ENCODE data around the gene RGMA. TPM values are rescaled to one million over a fixed set of nuclear protein-coding genes. Genes with fewer than 3 reads are reported as not detected.

RGMA gene
- total RNA-seq (10 to 100 TPM in 3 of 4 donors, 1 to 10 TPM in 1; 9.2 to 16.4 (median 12.8) TPM), polyA plus RNA-seq (10.8 TPM)
- long read RNA-seq, donor 1, full-length matches to known transcripts: 6 of 14 reads
- long read RNA-seq, donor 1, partial matches to known transcripts: 4 of 14 reads
- long read RNA-seq, donor 1, other reads (novel, unspliced or antisense): 4 of 14 reads
- long read RNA-seq, donor 2, transcript RGMA-203 (3 exons, 3,038 nt): major isoform, 9 of 13 reads
- long read RNA-seq, donor 2, partial matches to known transcripts: 2 of 13 reads
- long read RNA-seq, donor 2, other reads (novel, unspliced or antisense): 2 of 13 reads
- long read RNA-seq, donor 3, transcript RGMA-203 (3 exons, 3,038 nt): major isoform, 5 of 25 reads
- long read RNA-seq, donor 3, partial matches to known transcripts: 17 of 25 reads
- long read RNA-seq, donor 3, other reads (novel, unspliced or antisense): 3 of 25 reads
- long read RNA-seq, donor 4, transcript RGMA-203 (3 exons, 3,038 nt): major isoform, 5 of 12 reads
- long read RNA-seq, donor 4, partial matches to known transcripts: 2 of 12 reads
- long read RNA-seq, donor 4, other reads (novel, unspliced or antisense): 5 of 12 reads

GRCh38 chr15:93088981-93089726 is at the start of gene RGMA:
Gene RGMA, minus strand, starts transcription at chr15:93089211. Its CDS starts 279 bp downstream, at chr15:93088932.
- intact Hi-C loops (cut with DNase I): loop anchor here in 1 of 4 donors (5.0 to 10.0 kb wide), 2 partner anchors 52 to 246 kb away; no protein-coding TSS in a partner anchor
- H3K9me3 ChIP-seq (ENCODE audit: control insufficient read depth, low read length): no peaks in the 10 kb centered on the region
- H3K27me3 ChIP-seq (ENCODE audit: control insufficient read depth, insufficient read depth): no peaks in the 10 kb centered on the region
- H3K4me1 ChIP-seq (ENCODE audit: control insufficient read depth, insufficient read depth, low read length): no peaks in the 10 kb centered on the region
- under 1% methylated on average over 83 of the region's 92 CpGs for WGBS
- H3K4me3 ChIP-seq (ENCODE audit: low read length): peak within 1 kb of the TSS; percentile 89
- H3K27ac ChIP-seq (ENCODE audit: low read length): peak within 1 kb of the TSS; percentile 16
- peak in 2 of 3 donors; percentile 67 to 81 for DNase-seq
- ATAC-seq: peak; percentile 43 to 61

- ATAC-seq (no peak), DNase-seq (no peak)
- H3K9me3 ChIP-seq (ENCODE audit: control insufficient read depth, low read length): no peaks in the 10 kb centered on the region
- 73% methylated on average over 7 of the region's 7 CpGs for WGBS
- intact Hi-C loops (cut with DNase I): no loop called here
- no peak overlapping the region for H3K4me3 ChIP-seq (ENCODE audit: low read length)
- no peak overlapping the region for H3K27ac ChIP-seq (ENCODE audit: low read length)
- H3K27me3 ChIP-seq (ENCODE audit: control insufficient read depth, insufficient read depth): no peaks in the 10 kb centered on the region
- H3K4me1 ChIP-seq (ENCODE audit: control insufficient read depth, insufficient read depth, low read length): no peaks in the 10 kb centered on the region
Observed at GRCh38 chr15:93136606-93137005, 47.6 kb upstream of the RGMA start.

- ATAC-seq: no peak
- WGBS: 69% methylated on average over 3 of the region's 3 CpGs
- Histone ChIP-seq H3K27ac (ENCODE audit: low read length) (no peak overlapping the region), H3K4me3 (ENCODE audit: low read length) (no peak overlapping the region), H3K4me1 (ENCODE audit: control insufficient read depth, insufficient read depth, low read length) (no peaks in the 10 kb centered on the region), H3K27me3 (ENCODE audit: control insufficient read depth, insufficient read depth) (no peaks in the 10 kb centered on the region), H3K9me3 (ENCODE audit: control insufficient read depth, low read length) (no peaks in the 10 kb centered on the region)
- intact Hi-C loops (cut with DNase I): no loop called here
- DNase-seq: no peak
Observed at GRCh38 chr15:93135997-93136397, 47.0 kb upstream of the RGMA start.

GRCh38 chr15:93135459-93135858 is 46.4 kb upstream of the RGMA start:
- Histone ChIP-seq H3K4me3 (ENCODE audit: low read length) (no peak overlapping the region), H3K27me3 (ENCODE audit: control insufficient read depth, insufficient read depth) (no peaks in the 10 kb centered on the region), H3K27ac (ENCODE audit: low read length) (no peak overlapping the region), H3K9me3 (ENCODE audit: control insufficient read depth, low read length) (no peaks in the 10 kb centered on the region), H3K4me1 (ENCODE audit: control insufficient read depth, insufficient read depth, low read length) (no peaks in the 10 kb centered on the region)
- intact Hi-C loops (cut with DNase I): no loop called here
- 83% methylated on average over 3 of the region's 3 CpGs for WGBS
- DNase-seq (no peak), ATAC-seq (no peak)

DNA sequence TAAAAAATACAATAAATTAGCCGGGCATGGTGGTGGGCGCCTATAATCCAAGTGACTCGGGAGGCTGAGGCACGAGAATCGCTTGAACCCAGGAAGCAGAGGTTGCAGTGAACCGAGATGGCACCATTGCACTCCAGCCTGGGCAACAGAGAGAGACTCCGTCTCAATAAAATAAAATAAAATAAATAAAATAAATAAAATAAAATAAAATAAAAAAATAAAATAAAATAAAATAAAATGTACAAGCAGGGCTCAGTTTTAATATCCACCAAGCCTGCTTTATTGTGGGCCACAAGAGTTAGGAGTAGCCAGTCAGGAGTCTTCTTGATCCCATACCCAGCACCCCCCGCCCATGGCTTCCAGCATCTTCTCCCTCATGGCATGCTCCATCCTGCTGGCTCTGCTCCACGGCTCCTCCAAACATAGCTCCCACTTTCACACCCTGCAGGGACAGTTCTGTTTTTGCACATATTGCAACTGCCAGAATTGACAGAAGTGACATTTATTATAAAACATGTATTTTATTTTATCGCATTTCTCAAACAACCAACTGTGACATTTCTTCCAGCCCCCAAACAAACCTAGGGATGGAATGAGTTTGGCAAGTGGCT is 42.6 kb upstream of the RGMA start:
- WGBS: 90% methylated on average over 10 of the region's 10 CpGs
- no peaks in the 10 kb centered on the region for H3K9me3 ChIP-seq (ENCODE audit: control insufficient read depth, low read length)
- intact Hi-C loops (cut with DNase I): no loop called here
- H3K4me1 ChIP-seq (ENCODE audit: control insufficient read depth, insufficient read depth, low read length): no peaks in the 10 kb centered on the region
- DNase-seq: no peak
- no peak overlapping the region for H3K4me3 ChIP-seq (ENCODE audit: low read length)
- no peak overlapping the region for H3K27ac ChIP-seq (ENCODE audit: low read length)
- no peaks in the 10 kb centered on the region for H3K27me3 ChIP-seq (ENCODE audit: control insufficient read depth, insufficient read depth)
- ATAC-seq: no peak

- no peaks in the 10 kb centered on the region for H3K9me3 ChIP-seq (ENCODE audit: control insufficient read depth, low read length)
- no peak for DNase-seq
- intact Hi-C loops (cut with DNase I): no loop called here
Observed at GRCh38 chr15:93129702-93130488, 40.9 kb upstream of the RGMA start.

DNA sequence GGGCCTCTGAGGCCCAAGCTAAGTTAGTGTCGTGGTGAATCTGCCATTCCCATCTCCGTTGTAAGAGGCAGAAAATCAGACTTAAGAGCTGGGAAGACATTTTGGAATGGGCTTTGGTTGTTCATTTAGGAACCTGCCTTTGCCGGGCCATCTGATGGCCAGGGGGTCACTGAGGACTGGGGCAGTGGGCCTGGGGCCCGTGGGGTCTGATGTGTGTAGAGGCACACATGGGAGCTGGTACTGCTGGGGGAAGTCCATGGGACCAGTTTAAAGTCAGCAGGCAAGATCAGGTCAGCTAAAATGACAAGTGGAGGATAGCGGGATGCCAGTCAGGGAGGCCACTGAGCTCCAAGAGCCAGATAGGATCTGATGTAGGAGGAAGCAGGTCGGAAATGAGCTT is 38.3 kb upstream of the RGMA start:
- DNase-seq (no peak), ATAC-seq (no peak)
- Histone ChIP-seq H3K9me3 (ENCODE audit: control insufficient read depth, low read length) (no peaks in the 10 kb centered on the region), H3K27ac (ENCODE audit: low read length) (no peak overlapping the region), H3K27me3 (ENCODE audit: control insufficient read depth, insufficient read depth) (no peaks in the 10 kb centered on the region), H3K4me3 (ENCODE audit: low read length) (no peak overlapping the region), H3K4me1 (ENCODE audit: control insufficient read depth, insufficient read depth, low read length) (no peaks in the 10 kb centered on the region)
- intact Hi-C loops (cut with DNase I): no loop called here
- WGBS: 82% methylated on average over 6 of the region's 6 CpGs

More at GRCh38 chr15:93129702-93130488, 40.9 kb upstream of the RGMA start:
- Histone ChIP-seq H3K27ac (ENCODE audit: low read length) (no peak overlapping the region), H3K4me3 (ENCODE audit: low read length) (no peak overlapping the region), H3K27me3 (ENCODE audit: control insufficient read depth, insufficient read depth) (no peaks in the 10 kb centered on the region), H3K4me1 (ENCODE audit: control insufficient read depth, insufficient read depth, low read length) (no peaks in the 10 kb centered on the region)
- 86% methylated on average over 18 of the region's 18 CpGs for whole genome bisulfite sequencing
- ATAC-seq: no peak

DNA sequence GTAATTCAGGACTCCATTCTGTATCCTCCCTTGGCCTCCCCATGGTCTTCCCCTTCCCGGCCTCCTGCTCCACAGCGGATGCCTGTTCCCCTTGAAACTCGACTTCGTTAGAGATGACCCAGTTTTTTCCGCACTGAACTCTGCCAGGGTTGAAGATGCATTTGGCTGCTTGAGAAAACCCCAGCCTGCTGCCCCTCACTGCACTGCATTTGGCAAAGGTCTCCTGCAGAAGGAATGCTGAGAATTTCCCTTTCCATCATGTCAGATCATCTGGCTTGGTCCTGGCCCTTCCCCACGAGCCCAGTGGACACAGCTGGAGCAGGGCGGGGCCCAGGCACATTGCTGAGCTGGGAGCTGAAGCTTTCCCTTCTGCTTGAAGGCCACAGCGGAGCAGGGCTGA is 37.6 kb upstream of the RGMA start:
- DNase-seq (peak; percentile 71 to 89 (median 84)), ATAC-seq (peak; percentile 79 to 86)
- Histone ChIP-seq H3K4me1 (ENCODE audit: control insufficient read depth, insufficient read depth, low read length) (no peaks in the 10 kb centered on the region), H3K27me3 (ENCODE audit: control insufficient read depth, insufficient read depth) (no peaks in the 10 kb centered on the region), H3K27ac (ENCODE audit: low read length) (no peak overlapping the region), H3K4me3 (ENCODE audit: low read length) (no peak overlapping the region), H3K9me3 (ENCODE audit: control insufficient read depth, low read length) (no peaks in the 10 kb centered on the region)
- WGBS: 57% methylated on average over 8 of the region's 8 CpGs
- intact Hi-C loops (cut with DNase I): no loop called here

DNA sequence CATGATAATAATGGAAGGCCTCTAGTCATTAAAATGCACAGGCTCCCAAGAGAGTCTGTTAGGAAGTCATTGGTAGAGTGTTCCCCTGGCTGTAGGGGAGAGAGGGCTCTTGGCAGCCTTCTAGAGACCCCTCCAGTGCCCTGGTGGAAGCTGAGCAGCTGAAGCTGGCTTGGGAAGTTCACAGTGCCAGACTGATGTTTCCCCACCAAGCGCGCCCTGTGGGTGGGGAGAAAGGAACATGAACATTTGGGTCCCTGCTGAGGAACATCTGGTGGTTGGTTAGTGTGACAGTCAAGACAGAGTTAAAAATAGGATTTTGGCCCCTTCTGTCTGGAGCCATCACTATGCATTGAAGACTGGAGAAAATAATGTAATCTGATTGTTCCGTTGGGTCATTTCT is 37.1 kb upstream of the RGMA start:
- no peak for DNase-seq
- Histone ChIP-seq H3K4me1 (ENCODE audit: control insufficient read depth, insufficient read depth, low read length) (no peaks in the 10 kb centered on the region), H3K9me3 (ENCODE audit: control insufficient read depth, low read length) (no peaks in the 10 kb centered on the region), H3K4me3 (ENCODE audit: low read length) (no peak overlapping the region), H3K27me3 (ENCODE audit: control insufficient read depth, insufficient read depth) (no peaks in the 10 kb centered on the region), H3K27ac (ENCODE audit: low read length) (no peak overlapping the region)
- intact Hi-C loops (cut with DNase I): no loop called here
- no peak for ATAC-seq
- WGBS: 83% methylated on average over 3 of the region's 3 CpGs

DNA sequence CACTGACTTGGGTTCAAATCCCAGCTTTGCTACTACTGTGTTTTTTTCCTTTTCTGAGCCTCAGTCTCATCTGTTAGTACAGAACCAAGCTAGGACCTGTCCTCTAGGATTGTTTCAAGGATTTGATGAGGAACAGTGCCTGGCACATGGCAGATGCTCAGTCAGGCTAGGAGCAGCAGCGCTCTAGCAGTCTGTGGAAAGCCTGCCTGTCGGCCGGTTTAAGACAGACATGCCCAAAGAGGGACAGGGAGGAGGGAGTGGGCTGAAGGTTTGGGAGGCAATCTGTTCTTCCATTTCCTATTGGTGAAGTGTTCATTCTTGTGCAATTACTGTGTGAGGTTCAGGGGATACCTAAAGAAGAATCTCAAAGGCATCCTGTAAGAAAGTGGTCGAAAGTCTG is 35.1 kb upstream of the RGMA start:
- H3K4me1 ChIP-seq (ENCODE audit: control insufficient read depth, insufficient read depth, low read length): no peaks in the 10 kb centered on the region
- no peaks in the 10 kb centered on the region for H3K9me3 ChIP-seq (ENCODE audit: control insufficient read depth, low read length)
- 82% methylated on average over 4 of the region's 4 CpGs for WGBS
- no peak overlapping the region for H3K27ac ChIP-seq (ENCODE audit: low read length)
- intact Hi-C loops (cut with DNase I): no loop called here
- H3K27me3 ChIP-seq (ENCODE audit: control insufficient read depth, insufficient read depth): no peaks in the 10 kb centered on the region
- no peak for ATAC-seq
- DNase-seq: no peak
- no peak overlapping the region for H3K4me3 ChIP-seq (ENCODE audit: low read length)

Data from right cardiac atrium (tissue), 5 donors.